Panc1 (cell line): ENCODE measurements around the gene TAX1BP1. TPM values are rescaled to one million over a fixed set of nuclear protein-coding genes. Genes with fewer than 3 reads are reported as not detected.

ENCODE experiments used
- ATAC-seq: fragments of 200-7000 bp; cut with Tn5 transposase; 2 replicates; pipeline ENCODE4 v1.9.1; 2020; ENCODE audit warnings: mild to moderate bottlenecking, moderate library complexity
- BruUV-seq: library from RNA; stranded (reverse); fragments of 400-500 nt; replicated peaks from 2 replicates; lab custom pipeline; 2021; lab: Mats Ljungman, UMichigan
- CTCF ChIA-PET: fragments of 300-600 bp; sonication (Branson Sonifier 250); formaldehyde crosslinking; loops from one replicate; lab custom pipeline; 2022; ENCODE audit warnings: antibody characterized with exemption; lab: Charles Lee
- POLR2A ChIA-PET: fragments of 300-600 bp; sonication (Branson Sonifier 250); formaldehyde crosslinking; loops from one replicate; lab custom pipeline; 2022; ENCODE audit warnings: antibody characterized with exemption; lab: Charles Lee
- DNase-seq: peaks from one replicate; pipeline ENCODE4 v3.0.0-alpha.2; 2010; ENCODE audit warnings: low read depth, low spot score
- H3K27ac ChIP-seq: 2 replicates; pipeline ENCODE4 v1.5.1; 2011; ENCODE audit warnings: mild to moderate bottlenecking, low read length, inconsistent platforms
- H3K27me3 ChIP-seq: fragments of 200-500 bp; sonication (Bioruptor generic); 2 replicates; pipeline ENCODE4 v1.6.0; 2014; ENCODE audit warnings: low read length, inconsistent platforms; ENCODE audit not compliant: control insufficient read depth, insufficient read depth
- H3K36me3 ChIP-seq: fragments of 200-500 bp; sonication (Bioruptor generic); 2 replicates; pipeline ENCODE4 v1.5.1; 2014; ENCODE audit warnings: inconsistent platforms, mild to moderate bottlenecking, low read length, moderate library complexity; ENCODE audit not compliant: control insufficient read depth, insufficient read depth
- H3K4me1 ChIP-seq: 2 replicates; pipeline ENCODE4 v1.5.1; 2011; ENCODE audit warnings: inconsistent platforms, mild to moderate bottlenecking, low read length, moderate library complexity; ENCODE audit not compliant: control insufficient read depth, insufficient read depth
- H3K4me3 ChIP-seq, 2 experiments: 2 replicates each; pipeline ENCODE4 v1.5.1; 2011 to 2012; ENCODE audit warnings: low read depth in 2 of 2, low read length in 2 of 2, mild to moderate bottlenecking in 2 of 2, inconsistent platforms in 1 of 2, moderate library complexity in 1 of 2
- H3K9me3 ChIP-seq: fragments of 200-500 bp; sonication (Bioruptor generic); 2 replicates; pipeline ENCODE4 v1.5.1; 2014; ENCODE audit warnings: low read depth, mild to moderate bottlenecking, inconsistent platforms, low read length, moderate library complexity; ENCODE audit not compliant: control insufficient read depth, insufficient read depth
- CTCF ChIP-seq: fragments of 450-650 bp; IDR thresholded peaks from 2 replicates; pipeline ENCODE4 v1.5.1; 2017; ENCODE audit warnings: mild to moderate bottlenecking
- POLR2AphosphoS5 ChIP-seq: IDR thresholded peaks from 2 replicates; pipeline ENCODE4 v1.6.1; 2012; ENCODE audit warnings: mild to moderate bottlenecking, low read depth, low read length, moderate library complexity
- REST ChIP-seq, 2 experiments: IDR thresholded peaks; 2 replicates each; pipeline ENCODE4 v1.6.1; 2011 to 2012; ENCODE audit warnings: low read depth in 2 of 2, control low read depth in 1 of 2, low read length in 1 of 2, mild to moderate bottlenecking in 1 of 2, moderate library complexity in 1 of 2; ENCODE audit not compliant: insufficient read depth in 1 of 2
- SIN3A ChIP-seq: IDR thresholded peaks from 2 replicates; pipeline ENCODE4 v1.6.1; 2012; ENCODE audit warnings: low read depth, mild to moderate bottlenecking, low read length, moderate library complexity, borderline replicate concordance; ENCODE audit not compliant: insufficient read depth
- TCF7L2 ChIP-seq: IDR thresholded peaks from 2 replicates; pipeline ENCODE4 v1.6.1; 2011; ENCODE audit warnings: mild to moderate bottlenecking, low read depth, low read length, inconsistent platforms
- in situ Hi-C: cut with HindIII; loops from 2 replicates; pipeline ENCODE4 v1.10.0; 2016; ENCODE audit warnings: low sequenced_read_pairs, low pct_unique_long_range_greater_than_20kb
- intact Hi-C: fragments of 100-400 bp; cut with micrococcal nuclease; formaldehyde crosslinking; loops from one replicate; pipeline ENCODE4 v1.10.0; 2022; ENCODE audit not compliant: unreplicated experiment
- total RNA-seq: library from RNA; stranded (reverse); gene quantifications from one replicate; pipeline ENCODE4 v1.2.1, GENCODE V29; 2021; ENCODE audit not compliant: unreplicated experiment

TAX1BP1 gene
- total RNA-seq, 1 experiment from 2014 or later, result 125 TPM

DNA sequence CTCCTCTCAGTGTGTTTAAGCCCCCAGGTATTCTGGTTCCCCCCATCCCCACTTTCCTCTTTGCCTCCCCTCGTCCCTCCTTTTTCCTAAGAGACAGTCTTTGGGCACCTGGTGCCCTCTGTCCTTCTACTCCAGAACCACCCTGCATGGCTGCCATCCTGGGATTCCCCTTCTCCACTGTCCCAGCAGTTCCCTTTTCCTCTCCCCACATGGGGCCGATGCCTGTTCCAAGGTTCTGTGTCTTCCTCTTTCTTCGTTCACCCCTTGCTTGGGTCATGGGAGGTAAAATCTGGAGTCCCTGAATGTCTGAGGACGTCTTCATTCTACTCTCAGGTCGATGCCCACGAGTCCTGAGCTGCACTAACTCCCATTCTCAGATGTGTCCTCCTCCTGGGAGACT, 120.8 kb downstream of the TAX1BP1 start:
- in situ Hi-C loops, result no loop called here
- no peak for ATAC-seq

DNA sequence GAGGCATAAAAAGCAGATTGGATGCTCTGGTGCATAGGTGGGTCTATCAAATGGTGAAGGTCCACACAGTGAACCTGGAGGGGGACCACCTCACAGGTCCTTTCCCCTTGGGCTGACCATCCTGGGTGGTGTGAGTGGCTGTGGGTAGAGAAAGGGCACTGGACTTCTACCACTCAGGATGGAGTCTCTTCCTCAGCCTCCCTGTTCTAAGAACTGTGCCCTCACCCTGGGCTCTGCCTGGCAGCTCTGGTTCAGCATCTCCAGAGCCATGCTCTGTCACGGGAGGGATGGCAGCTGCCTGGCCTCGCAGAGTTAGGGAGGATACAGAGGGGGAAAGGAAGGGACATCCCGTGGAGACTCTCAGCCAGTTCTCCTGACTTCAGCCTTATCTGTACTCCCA, 121.8 kb downstream of the TAX1BP1 start:
- intact Hi-C loops, result no loop called here
- no TSS peak for BruUV-seq
- CTCF ChIA-PET, result interaction anchor here (0.7 kb wide), 1 partner anchor 59 kb away, joined by 3 read pairs; no protein-coding TSS in a partner anchor
- H3K27ac ChIP-seq, result no peak overlapping the region
- no peaks in the 10 kb centered on the region for H3K4me1 ChIP-seq
- TF ChIP-seq REST (IDR thresholded peaks at IDR 0.05; ENCODE audit: insufficient read depth in 1 of 2, low read depth in 2 of 2, low read length in 1 of 2) (no peak), TCF7L2 (no peak), POLR2AphosphoS5 (no peak), CTCF (no peak), SIN3A (no peak)
- H3K27me3 ChIP-seq, result no peaks in the 10 kb centered on the region
- POLR2A ChIA-PET, result no interaction called here
- 0 out of 2 replicates have a peak, but pooled peaks have one; percentile 49 for ATAC-seq
- no peaks in the 10 kb centered on the region for H3K36me3 ChIP-seq
- no peak overlapping the region for H3K4me3 ChIP-seq
- in situ Hi-C loops, result no loop called here
- H3K9me3 ChIP-seq, result no peaks in the 10 kb centered on the region
- DNase-seq, result no peak

More for the DNA sequence above, 120.8 kb downstream of the TAX1BP1 start:
- BruUV-seq, result no TSS peak
- DNase-seq, result no peak
- no peak for TF ChIP-seq REST (IDR thresholded peaks at IDR 0.05; ENCODE audit: insufficient read depth in 1 of 2, low read depth in 2 of 2, low read length in 1 of 2)
- TF ChIP-seq TCF7L2, result no peak
- intact Hi-C loops, result no loop called here
- Histone ChIP-seq H3K27me3 (no peaks in the 10 kb centered on the region), H3K4me1 (no peaks in the 10 kb centered on the region), H3K4me3 (no peak overlapping the region), H3K9me3 (no peaks in the 10 kb centered on the region), H3K27ac (no peak overlapping the region), H3K36me3 (no peaks in the 10 kb centered on the region)
- ChIA-PET CTCF (no interaction called here), POLR2A (no interaction called here)
